OCI-LY7 (cell line): ENCODE measurements around the gene MOK.

Experiments used
- EZH2phosphoT487 ChIP-seq: fragments of 200-600 bp; sonication (generic); IDR thresholded peaks from 2 replicates; pipeline ENCODE4 v1.6.1; 2018; ENCODE audit warnings: low read depth, borderline replicate concordance, mild to moderate bottlenecking, mixed run types, antibody characterized with exemption, low read length, moderate library complexity, mixed read lengths
- TF ChIP-seq, protein P1 (sequence below): fragments of 200-600 bp; sonication (generic); conservative IDR thresholded peaks from 2 replicates; pipeline ENCODE4 v1.5.1; 2014; ENCODE audit warnings: mild to moderate bottlenecking, antibody characterized with exemption, low read length, moderate library complexity, mixed read lengths

GRCh38 chr14:102218688-102219087 is 86.3 kb downstream of the MOK start:
- TF ChIP-seq, protein P1, sequence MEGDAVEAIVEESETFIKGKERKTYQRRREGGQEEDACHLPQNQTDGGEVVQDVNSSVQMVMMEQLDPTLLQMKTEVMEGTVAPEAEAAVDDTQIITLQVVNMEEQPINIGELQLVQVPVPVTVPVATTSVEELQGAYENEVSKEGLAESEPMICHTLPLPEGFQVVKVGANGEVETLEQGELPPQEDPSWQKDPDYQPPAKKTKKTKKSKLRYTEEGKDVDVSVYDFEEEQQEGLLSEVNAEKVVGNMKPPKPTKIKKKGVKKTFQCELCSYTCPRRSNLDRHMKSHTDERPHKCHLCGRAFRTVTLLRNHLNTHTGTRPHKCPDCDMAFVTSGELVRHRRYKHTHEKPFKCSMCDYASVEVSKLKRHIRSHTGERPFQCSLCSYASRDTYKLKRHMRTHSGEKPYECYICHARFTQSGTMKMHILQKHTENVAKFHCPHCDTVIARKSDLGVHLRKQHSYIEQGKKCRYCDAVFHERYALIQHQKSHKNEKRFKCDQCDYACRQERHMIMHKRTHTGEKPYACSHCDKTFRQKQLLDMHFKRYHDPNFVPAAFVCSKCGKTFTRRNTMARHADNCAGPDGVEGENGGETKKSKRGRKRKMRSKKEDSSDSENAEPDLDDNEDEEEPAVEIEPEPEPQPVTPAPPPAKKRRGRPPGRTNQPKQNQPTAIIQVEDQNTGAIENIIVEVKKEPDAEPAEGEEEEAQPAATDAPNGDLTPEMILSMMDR, result no peak
- TF ChIP-seq EZH2phosphoT487, result no peak
